GF-D8 (cell line): ENCODE measurements around the gene AATK.
"Not testable (repeated sequence)": the region's sequence is repeated elsewhere in the genome, so short reads cannot be mapped to it uniquely, and the experiment has no call there.

ENCODE experiments used
- DNase-seq: peaks from one replicate; lab custom pipeline; 2025; lab: John Stamatoyannopoulos, UW

AATK gene

DNA sequence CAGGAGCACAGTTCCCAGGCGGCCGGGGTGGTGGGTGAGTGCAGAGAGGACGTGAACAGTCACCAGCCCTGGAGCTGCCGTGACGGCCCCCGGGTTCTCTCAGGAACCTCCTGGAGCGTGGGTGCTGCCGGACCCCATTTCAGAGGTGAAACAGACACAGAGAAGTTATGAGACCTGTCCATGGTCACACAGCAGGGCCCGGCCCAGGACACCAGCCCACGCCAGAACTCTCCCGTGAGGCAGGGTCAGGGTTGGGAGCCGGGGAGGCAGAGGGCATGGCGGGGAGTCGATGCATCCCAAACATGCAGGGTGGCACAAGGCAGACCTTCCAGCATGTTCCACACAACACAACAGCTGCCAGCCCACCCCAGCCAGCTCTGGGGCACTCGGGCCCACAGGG is 4.5 kb downstream of the AATK start:
- DNase-seq: no peak

DNA sequence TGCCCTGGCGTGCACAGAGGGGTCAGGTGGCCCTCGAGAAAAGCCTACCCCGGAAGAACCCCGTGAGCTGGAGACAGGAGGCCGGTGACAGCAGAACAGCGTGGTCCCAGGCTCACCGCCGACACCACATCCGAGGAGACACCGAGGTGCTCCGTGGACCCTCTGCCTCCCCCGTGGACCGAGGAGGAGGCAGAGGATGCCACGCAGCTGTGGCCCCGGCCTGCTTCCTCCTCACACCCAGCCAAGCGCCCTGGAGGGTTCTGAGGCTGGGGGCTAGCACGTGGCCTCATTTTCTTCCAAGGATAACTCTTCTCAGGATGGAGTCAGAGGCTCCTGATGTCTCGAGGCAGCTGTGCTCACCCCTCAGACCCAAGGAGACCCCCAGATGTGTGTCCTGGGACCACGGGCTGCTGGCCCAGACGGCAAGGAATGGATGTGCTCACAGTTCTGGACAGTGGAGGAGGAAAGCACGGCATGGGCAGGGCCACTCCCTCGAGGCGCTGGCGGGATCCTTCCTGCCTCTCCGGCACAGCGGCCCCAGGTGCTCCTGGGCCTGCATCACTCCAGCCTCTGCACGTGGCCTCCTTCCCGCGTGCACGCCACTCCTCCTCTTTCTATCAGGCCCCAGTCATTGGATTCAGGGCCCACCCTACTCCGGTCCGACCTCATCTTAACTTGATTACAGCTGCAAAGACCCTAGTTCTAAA is 5.1 kb downstream of the AATK start:
- DNase-seq: peak; percentile 8

DNA sequence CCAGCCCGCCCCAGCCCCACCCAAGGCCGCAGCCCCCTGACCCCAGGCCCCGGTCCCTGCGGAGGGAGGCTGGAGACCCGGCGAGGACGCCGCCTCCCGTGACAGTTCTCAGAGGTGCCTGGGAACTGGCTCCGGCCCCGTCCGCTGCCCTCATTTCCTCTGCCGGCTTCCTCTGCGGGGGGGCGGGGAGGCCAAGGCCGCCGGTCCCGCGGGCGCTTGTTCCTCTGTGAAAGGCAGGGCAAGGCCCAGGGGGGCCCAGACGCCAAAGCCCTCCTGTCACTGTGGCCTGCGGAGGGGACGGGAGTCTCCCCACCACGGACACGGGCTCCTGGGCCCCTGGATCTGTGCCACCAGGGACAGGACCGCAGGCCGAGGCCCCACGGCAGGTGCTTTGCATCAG is 5.7 kb downstream of the AATK start:
- peak; percentile 11 for DNase-seq

DNA sequence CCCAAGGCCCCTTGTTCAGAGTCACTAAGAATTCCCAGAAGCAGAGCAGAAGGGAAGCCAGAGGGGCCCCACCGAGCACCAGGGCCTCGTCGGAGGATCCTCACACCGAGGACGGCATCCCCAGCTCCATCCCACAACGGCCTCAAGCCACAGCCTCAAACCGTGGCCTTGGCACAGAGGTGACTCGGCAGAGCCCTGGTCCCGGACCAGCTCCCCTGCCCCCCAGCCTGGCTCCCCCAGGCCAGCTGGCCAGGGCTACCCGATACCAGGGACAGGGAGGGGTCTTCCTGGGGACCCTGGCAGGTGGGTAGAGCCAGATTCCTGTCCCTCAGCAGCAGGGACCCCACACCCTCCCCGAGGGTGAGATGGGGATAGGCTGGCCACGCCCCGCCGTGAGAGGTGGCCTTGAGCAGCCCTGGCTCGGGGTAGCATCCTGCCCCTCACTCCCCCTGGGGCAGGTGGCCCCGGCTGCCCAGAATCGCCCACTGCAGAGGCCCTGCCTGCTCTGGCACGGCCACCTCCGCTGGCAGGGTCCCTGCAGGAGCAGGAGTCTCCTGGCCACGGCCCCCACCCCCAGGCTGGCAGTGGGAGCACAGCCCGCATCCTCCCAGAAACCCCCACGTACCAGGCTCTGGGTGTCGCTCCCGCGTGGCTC is 6.3 kb downstream of the AATK start:
- no peak for DNase-seq

DNA sequence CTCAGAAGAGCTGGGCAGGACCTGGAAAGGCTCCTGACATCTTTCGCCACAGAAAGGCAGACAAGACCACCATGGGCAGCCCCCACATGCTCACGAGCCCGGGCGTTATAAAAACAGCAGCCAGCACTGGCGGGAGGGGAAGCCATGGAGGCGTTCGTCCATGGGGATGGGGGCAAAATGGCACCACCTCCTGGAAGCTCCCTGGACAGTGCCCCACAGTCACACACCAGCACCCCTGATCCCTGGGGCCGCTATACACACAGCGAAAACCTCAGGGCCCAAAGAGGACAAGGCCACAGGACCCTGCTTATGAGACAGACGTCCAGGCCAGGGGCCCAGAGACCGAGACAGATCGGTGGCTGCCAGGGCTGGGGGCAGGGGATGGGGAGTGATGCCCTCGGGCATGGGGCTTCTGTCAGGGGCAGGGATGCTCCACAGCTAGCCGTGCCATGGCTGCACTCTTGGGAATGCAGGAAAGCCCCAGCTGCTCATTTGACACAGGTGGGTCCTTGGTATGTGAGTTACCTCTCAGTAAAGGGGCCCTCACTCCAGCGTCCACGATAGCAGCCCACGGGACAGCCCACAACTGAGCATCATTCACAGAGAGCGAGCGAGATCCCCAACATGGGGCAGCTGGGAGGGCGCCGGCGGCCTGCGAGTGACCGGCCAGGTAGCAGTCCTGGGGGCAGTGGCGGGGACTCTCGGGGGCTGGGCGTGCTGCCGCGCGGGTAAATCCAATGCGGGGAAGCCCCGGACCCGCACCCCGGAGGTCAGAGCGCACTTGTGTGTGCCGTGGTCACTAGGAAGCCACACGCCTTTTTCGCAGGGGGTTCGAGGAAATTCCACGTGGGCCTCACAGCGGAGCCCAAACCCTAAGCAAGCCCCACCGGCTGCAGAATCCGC is 7.1 kb downstream of the AATK start:
- no peak for DNase-seq

DNA sequence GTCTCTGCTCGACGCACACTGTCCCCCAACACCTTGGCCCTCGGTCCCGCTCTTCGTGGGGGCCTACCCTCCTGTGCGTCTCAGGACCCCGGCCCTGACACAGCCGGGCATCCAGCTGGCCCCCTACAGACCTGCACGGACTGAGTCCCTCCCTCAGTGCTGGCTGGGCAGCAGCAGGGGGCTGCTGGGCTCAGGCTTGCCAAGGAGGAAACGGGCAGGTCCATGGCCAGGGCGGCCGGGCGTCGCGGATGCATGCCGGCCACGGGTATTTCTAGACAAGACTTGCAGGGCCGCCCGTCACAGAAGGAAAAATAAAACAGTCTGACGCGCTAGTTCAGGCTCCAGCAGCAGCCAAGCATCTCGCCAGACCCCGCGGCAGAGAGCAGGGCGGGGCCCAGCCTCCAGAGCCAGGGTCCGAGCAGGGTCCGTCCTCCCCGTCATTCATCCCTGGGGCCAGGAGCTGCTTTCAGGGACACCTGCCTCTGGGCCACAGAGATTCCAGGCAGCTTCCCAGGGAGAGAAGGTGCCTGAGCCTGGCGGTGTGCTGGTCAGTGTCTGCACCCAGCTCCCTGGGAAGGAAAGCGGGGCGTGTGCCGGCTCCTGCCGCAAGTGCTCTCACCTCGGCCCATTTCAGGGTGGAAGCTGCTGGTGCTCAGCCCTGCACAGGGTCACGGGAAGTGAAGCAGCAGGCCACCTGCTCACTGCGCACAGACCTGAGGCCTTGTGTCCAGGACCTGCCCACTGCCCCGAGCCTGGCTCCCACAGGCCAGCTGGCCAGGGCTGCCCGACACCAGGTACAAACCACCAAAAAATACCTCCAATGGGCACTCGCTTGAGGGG is 8.0 kb downstream of the AATK start:
- DNase-seq: no peak

DNA sequence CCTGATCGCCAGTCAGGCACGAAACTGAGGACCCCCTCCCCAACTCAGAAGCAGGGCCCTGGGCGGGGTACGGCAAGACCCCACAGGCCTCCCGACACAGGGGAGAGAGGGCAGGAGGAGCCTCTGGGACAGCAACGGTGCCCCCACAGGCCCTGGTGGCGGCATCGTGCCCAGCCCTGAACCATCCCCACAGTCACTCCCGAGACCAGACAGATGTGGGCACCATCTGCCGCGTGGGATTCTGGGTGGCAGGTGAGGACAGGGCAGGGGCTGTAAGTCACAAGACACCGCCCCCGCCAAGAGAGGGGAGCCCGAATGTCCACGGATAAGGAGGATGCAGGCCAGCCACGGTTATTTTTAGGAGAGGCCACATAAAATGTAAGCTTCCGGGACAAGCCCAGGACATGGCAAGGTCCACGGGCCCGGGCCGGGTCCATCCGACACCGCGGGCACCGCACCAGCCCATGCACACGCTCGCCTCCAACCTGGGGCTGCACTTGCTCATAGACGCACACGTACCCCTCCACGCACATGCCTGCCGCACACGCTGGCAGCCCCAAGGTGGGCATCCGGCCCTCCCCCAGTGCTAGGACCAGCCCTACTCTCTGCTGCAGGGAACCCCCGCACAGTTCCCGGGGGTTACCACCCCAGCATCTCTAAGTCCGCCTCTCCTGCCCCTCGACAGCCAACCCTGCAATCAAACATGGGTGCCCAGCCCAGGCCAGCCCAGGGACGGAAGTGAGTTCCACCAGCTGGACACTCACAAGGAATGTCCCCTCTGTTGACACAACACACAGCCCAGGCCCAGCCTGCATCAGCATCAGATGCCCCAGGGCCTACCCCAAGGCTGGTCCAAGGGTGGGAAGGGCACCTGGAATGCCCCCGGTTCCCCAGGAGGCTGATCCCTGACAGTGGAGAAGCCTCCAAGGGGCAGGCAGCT is 8.9 kb downstream of the AATK start:
- no peak for DNase-seq

DNA sequence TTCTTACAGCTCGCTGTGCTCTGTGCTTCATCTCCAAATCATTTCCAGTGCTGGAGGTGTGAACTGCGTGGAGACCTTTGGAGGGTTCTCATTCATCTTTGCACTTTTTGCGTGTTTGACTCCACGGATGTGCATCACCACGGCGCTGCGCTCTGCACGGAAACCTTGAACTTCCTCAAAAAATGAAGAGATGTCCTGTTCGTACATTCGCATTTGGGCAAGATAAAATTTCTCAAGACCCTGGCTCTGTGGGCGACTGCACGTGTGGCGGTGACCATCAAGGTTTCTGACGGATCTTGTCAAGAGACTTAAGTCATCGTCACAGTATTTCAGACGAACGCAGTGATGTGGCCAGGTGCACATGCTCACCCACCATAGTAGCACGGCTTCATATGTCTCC is 11.1 kb downstream of the AATK start:
- no peak for DNase-seq

DNA sequence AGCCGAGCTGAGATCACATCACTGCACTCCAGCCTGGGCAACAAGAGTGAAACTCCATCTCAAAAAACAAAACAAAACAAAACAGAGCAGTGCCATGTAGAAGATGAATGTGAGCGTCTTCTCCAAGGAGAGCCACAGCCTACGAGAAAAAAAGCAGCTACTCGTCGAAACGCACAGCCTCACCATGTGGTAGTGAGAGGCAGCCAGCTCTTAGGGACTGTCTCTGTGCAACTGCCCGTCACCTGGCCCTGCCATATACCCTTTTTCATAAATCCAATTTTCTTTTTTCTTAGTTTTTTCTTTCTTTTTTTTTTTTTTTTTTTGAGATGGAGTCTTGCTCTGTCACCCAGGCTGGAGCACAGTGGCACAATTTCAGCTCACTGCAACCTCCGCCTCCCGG is 12.0 kb downstream of the AATK start:
- not testable (repeated sequence) for DNase-seq

DNA sequence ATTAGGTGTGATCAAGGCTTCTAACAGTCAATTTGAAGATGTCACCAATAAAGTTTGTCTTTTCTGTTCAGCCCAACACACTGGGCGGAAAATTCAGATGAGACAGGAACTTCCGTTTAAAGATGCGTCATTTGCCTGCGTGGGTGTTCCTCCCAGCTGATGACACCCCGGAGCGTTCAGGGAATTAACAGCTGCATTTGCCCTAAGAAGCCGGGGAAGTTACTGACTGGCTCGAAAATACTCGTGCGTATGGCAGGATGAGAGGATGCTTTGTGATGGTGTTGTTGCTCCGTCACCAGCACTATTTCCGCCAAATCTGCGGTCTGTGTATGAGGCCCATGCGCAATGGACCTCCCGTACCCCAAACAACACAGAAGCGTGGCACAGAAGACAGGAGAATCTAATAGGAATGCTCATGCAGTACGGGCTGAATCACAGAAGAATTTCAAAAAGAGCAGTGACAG is 12.6 kb downstream of the AATK start:
- no peak for DNase-seq

DNA sequence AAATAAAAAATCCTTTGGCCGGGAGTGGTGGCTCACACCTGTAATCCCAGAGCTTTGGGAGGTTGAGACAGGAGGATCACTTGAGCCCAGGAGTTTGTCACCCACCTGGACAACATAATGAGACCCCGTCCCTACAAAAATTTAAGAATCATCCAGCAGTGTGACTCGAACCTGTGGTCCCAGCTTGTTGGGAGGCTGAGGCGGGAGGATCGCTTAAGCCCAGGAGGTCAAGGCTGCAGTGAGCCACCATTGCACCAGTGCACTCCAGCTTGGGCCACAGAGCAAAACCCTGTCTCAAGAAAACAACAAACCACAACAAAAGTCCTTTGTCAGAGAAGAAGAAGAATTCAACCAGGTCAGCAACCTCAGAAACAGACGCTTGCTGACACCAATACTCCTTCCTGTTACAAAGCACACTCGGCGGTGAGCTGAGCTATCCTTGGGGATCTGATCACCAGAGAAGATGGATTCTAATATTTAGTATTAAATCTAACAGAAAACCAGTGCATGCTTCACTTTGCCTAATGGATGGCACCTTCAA is 13.7 kb downstream of the AATK start:
- no peak for DNase-seq

DNA sequence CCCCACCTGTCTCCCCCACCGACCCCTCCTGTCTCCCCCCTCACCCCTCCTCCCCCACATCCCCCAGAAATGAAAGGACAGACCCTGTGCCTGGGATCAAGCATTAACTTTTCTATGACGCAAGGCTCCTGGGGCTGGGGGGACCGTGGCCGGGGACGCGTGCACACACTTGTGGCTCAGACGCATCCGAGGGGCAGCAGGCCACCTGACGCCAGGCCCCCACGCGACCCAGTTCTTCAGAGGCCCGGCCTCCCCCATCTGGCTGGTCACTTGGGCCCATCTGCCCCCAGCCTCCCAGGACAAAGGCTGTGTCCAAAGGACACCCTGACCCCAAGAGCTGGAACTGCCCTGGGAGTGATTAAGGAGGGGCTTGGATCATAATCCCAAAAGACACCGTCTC is 14.7 kb downstream of the AATK start:
- no peak for DNase-seq

DNA sequence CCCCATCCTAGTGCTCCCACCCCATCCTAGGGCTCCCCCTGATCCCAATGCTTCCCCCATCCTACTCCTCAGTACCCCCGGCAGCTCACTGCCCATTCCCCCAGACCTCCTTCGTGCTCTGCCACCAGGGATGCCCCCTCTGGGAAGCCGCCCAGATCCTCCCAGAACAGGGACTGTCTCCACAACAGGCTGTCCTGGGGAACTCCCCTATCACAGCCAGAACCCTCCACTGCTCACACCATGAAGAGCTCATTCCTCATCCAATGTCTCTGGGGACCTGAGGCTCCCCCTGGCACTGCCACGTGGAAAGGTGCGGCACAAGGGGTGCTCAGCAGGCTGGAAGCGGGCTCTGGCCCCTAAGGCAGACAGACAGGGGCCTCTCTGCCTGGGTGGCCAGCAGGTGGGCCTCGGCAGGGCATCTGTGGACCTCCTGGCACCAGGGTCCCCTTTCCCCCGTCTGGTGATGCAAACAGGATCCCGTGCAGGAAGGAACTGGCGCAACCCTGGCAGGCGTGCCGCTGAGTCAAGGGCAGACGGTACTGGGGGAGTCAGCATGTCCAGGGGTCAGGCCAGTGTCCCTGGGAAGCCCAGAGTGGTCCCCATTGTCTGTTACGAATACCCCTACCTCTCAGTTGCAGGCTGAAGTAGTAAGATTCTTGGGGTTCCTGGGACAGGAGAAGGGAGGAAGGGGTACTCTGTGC is 15.5 kb downstream of the AATK start:
- DNase-seq: peak; percentile 56

DNA sequence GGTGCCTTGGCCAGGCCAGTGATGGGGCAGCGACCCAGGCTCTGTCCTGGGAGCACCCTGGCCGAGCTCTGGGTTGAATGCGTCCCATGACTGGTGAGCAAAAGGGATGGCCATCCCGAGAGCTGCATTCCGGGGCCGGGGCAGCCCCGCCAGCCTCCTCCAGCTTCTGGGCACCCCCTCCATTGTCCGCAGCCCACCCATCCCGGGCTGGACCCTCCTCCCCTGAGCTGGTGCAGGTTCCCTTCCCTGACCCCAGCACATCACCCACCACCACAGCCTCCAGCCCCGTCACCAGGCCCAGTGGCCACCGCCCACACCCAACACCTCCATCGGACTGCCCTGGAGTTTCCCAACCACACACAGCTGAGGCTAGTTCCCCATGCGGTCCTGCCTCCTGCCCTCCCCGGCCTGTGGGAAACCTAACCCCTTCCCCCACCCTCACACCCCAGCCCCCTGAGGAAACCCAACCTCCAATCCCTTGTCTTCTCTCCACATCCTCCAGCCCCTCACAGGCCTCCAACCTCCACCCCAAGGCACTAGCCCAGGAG is 17.0 kb downstream of the AATK start:
- peak; percentile 31 for DNase-seq

DNA sequence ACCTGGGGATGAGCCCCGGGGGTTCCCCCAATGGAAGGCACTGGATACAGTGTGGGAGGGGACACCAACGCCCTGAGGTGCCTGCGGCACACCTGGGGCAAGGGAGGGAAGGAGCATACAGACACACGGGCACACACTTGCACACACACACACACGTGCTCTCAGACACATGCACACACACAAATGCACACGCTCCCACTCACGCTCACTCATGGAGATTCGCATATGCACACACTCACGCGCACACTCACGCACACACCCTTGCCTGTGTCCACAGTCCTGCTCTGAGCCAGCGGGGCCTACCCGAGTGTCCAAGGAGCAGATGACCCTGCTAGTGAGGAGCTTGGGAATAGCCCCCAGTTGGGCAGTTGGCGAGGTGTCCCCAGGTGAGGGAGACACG is 17.4 kb downstream of the AATK start:
- no peak for DNase-seq

DNA sequence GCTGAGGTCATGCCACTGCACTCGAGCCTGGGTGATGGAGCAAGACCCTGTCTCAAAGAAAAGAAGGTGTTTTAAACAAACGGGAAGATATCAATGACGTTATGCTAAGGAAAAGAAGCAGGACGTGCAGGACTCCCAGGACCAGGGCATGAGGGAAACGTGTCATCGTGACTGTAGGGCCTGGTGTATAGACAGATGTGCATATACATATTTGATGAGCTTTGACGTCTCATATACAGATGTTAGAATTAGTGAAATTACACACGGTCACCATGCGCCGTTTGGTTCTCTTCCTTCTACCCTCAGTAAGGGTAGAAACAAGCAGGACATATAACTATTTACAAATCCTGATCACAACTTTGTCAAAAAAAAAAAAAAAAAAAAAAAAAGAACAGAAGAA is 18.3 kb downstream of the AATK start:
- no peak for DNase-seq

DNA sequence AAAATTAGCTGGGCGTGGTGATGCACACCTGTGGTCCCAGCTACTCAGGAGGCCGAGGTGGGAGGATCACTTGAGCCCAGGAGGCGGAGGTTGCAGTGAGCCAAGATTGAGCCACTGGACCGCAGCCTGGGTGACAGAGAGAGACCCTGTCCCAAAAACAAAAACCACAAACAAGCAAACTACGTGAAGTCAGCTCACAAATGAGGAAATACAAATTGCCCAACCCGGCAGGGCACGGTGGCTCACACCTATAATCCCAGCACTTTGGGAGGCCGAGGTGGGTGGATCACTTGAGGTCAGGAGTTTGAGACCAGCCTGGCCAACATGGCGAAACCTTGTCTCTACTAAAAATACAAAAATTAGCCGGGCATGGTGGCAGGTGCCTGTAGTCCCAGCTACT is 19.8 kb downstream of the AATK start:
- DNase-seq: not testable (repeated sequence)

DNA sequence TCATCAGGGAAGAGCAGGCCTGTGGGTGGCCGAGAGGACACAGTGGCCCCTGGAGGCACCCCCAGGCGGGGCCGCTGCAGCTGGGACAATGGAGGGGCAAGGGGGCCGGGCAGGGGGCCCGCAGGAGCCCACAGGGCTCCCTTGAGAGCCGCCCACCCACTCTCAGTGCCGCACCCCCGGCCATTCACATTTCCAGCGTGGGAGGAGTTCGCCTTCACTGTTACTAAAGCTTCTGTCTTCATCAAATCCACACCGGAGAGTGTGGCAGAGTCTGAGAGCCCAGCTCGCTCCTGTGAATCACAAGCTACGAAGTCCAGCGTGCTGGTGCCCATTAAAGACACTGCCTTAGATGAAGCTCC is 21.6 kb downstream of the AATK start:
- DNase-seq: no peak

DNA sequence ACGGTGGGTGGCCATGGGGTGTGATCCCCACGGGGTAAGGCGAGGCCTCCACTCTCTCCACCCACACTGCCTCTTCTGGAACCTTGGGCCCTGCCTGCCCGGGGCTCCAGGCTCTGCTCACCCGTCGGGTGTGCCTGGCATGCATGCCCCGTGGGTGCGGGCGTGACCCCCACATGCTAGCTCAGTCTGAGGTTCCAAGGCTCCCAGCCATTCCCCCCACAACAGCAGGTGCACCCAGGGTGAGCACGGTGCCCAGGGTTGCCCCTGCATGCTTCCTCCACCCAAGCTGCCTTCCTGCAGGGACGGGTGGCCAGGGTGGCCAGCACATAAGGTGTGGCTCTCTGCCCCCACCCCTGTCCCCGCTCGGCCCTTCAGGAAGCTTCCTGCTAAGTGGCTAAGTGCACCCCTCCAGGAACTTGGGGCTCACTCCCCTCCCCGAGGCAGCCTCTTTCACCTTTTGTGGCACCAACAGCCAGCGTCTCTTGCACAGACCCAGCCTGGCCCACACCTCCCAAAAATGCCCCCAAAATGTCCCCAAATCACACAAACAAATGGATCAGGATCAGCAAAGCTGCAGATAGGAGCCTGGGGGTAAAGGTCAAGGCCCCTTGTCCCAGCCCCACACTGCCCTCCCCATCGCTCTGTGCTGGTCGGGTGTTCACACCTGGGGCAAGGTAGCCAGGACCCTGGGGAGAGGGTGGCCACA is 22.2 kb downstream of the AATK start:
- DNase-seq: no peak
